Stimulated activated naive CD4-positive, alpha-beta T cell treated with Interleukin-2 at 50 U/mL for 16 hours (primary cell): ENCODE results near the gene RNF212B.

Experiments
- DNase-seq: peaks from one replicate; lab custom pipeline; 2025; lab: John Stamatoyannopoulos, UW

Gene RNF212B

DNA sequence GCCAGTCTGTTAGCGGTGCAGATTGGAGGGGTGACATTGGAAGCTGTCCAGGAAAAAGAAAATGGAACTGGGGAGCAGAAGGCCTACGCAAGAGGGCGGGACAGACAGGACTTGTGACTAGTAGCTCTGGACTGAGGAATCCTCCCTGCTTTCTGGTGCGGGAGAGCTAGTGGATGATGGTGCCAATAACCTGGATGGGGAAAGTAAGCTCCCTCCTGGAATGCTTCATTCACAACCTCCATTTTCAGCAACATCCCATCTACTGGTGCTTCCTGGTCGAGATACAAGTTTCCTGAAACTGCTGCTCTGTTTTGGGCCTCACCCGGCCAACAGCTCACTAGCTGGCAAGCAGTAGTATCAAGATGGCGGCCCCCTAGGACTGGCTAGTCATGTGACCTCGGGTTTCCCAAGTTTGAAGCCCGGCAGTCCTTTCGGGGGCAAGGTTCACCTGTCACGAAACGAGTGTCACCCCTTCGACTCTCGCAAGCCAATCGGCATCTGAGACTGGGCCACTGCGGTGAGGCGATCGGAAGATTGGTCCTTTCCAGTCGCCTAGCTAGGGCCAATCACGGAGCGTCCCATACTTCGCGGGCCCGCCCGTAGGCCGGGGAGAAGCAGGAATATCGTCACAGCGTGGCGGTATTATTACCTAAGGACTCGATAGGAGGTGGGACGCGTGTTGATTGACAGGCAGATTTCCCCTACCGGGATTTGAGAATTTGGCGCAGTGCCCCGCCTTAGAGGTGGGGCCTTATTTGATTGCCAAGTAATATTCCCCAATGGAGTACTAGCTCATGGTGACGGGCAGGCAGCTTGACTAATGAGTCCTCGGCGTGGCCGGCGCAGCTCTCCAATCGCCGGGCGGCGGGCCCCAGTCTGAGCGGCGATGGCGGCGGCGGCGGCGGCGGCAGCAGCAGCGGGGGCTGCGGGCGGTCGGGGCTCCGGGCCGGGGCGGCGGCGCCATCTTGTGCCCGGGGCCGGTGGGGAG, 83.1 kb downstream of the RNF212B start, which contains the start of gene PABPN1:
PABPN1 (plus strand) TSS at position 874 of the 988 bp plus-strand sequence; CDS start at position 887, 13 bp downstream.
- peak; percentile 100 for DNase-seq

GRCh38 chr14:23321572-23322547, 84.1 kb downstream of the RNF212B start:
- peak; percentile 70 for DNase-seq
